Activated T-cell treated with anti-CD3 and anti-CD28 coated beads, Interleukin-2, amount 50 U/mL, for 4 hours (primary cell): ENCODE results near the gene KRT36. TPM values are rescaled to one million over a fixed set of nuclear protein-coding genes. Genes with fewer than 3 reads are reported as not detected.

ENCODE experiments used
- ATAC-seq, 2 donors: fragments of 200-7000 bp; cut with Tn5 transposase; one replicate each; pipeline ENCODE4 v1.10.0; 2021
- DNase-seq: peaks from one replicate; pipeline ENCODE4 v3.0.0-alpha.2; 2020
- H3K27me3 Mint-ChIP-seq: one replicate; pipeline ENCODE4 v1.8.0; 2021; ENCODE audit warnings: low read depth, mixed read lengths
- H3K36me3 Mint-ChIP-seq: one replicate; pipeline ENCODE4 v1.8.0; 2022; ENCODE audit warnings: mixed read lengths; ENCODE audit not compliant: insufficient read depth
- H3K4me1 Mint-ChIP-seq: one replicate; pipeline ENCODE4 v1.8.0; 2021; ENCODE audit warnings: low read depth, mixed read lengths
- H3K4me3 Mint-ChIP-seq: one replicate; pipeline ENCODE4 v1.8.0; 2021; ENCODE audit warnings: mild to moderate bottlenecking, moderate library complexity, mixed read lengths
- H3K9me3 Mint-ChIP-seq: one replicate; pipeline ENCODE4 v1.8.0; 2021; ENCODE audit warnings: mixed read lengths
- total RNA-seq, 3 donors: library from RNA; stranded (reverse); gene quantifications; one replicate each; pipeline ENCODE4 v1.2.1, GENCODE V29; 2021

Gene KRT36
- total RNA-seq, 3 donors from 2014 or later: not detected

- Mint-ChIP-seq H3K9me3 (no peaks in the 10 kb centered on the region), H3K4me1 (no peaks in the 10 kb centered on the region), H3K4me3 (no peak within 1 kb of the TSS), H3K27me3 (peaks cover 5% of the 10 kb centered on the region), H3K36me3 (no peaks in the 10 kb centered on the region)
- DNase-seq (no peak), ATAC-seq (no peak)
Measured at GRCh38 chr17:41481036-41481435, 8.7 kb downstream of the KRT36 start, which contains the start of gene KRT35. Gene KRT35, minus strand, starts transcription at chr17:41481151. Its CDS starts 54 bp downstream, at chr17:41481097.

- Mint-ChIP-seq H3K4me3 (no peak overlapping the region), H3K36me3 (no peaks in the 10 kb centered on the region), H3K4me1 (no peaks in the 10 kb centered on the region), H3K9me3 (no peaks in the 10 kb centered on the region), H3K27me3 (peaks cover 2% of the 10 kb centered on the region)
- ATAC-seq (no peak), DNase-seq (no peak)
Measured at GRCh38 chr17:41480581-41480980, 9.1 kb downstream of the KRT36 start.

- Mint-ChIP-seq H3K9me3 (no peaks in the 10 kb centered on the region), H3K4me1 (no peaks in the 10 kb centered on the region), H3K4me3 (no peak overlapping the region), H3K36me3 (no peaks in the 10 kb centered on the region), H3K27me3 (peaks cover 2% of the 10 kb centered on the region)
- DNase-seq (no peak), ATAC-seq (no peak)
Measured at GRCh38 chr17:41480136-41480535, 9.6 kb downstream of the KRT36 start.

GRCh38 chr17:41478237-41478636, 11.5 kb downstream of the KRT36 start:
- H3K36me3 Mint-ChIP-seq: no peaks in the 10 kb centered on the region
- H3K9me3 Mint-ChIP-seq: no peaks in the 10 kb centered on the region
- H3K4me3 Mint-ChIP-seq: no peak overlapping the region
- no peaks in the 10 kb centered on the region for H3K4me1 Mint-ChIP-seq
- H3K27me3 Mint-ChIP-seq: peaks cover under 1% of the 10 kb centered on the region
- no peak for DNase-seq
- ATAC-seq: no peak

GRCh38 chr17:41476866-41477815, 12.6 kb downstream of the KRT36 start:
- DNase-seq: no peak
- H3K4me1 Mint-ChIP-seq: no peaks in the 10 kb centered on the region

GRCh38 chr17:41475421-41475820, 14.3 kb downstream of the KRT36 start:
- Mint-ChIP-seq H3K9me3 (peaks cover 5% of the 10 kb centered on the region), H3K36me3 (no peaks in the 10 kb centered on the region), H3K27me3 (peaks cover 4% of the 10 kb centered on the region), H3K4me3 (no peak overlapping the region), H3K4me1 (no peaks in the 10 kb centered on the region)
- DNase-seq (no peak), ATAC-seq (no peak)

More at GRCh38 chr17:41476866-41477815, 12.6 kb downstream of the KRT36 start:
- Mint-ChIP-seq H3K27me3 (peaks cover 1% of the 10 kb centered on the region), H3K9me3 (no peaks in the 10 kb centered on the region), H3K36me3 (no peaks in the 10 kb centered on the region), H3K4me3 (no peak overlapping the region)
- no peak for ATAC-seq

- Mint-ChIP-seq H3K9me3 (peaks cover 5% of the 10 kb centered on the region), H3K27me3 (peaks cover 4% of the 10 kb centered on the region), H3K4me3 (no peak overlapping the region), H3K4me1 (no peaks in the 10 kb centered on the region), H3K36me3 (no peaks in the 10 kb centered on the region)
- DNase-seq (no peak), ATAC-seq (no peak)
Measured at GRCh38 chr17:41474863-41475262, 14.8 kb downstream of the KRT36 start.

GRCh38 chr17:41468346-41468745, 21.4 kb downstream of the KRT36 start:
- H3K4me1 Mint-ChIP-seq: no peaks in the 10 kb centered on the region
- peaks cover 6% of the 10 kb centered on the region for H3K27me3 Mint-ChIP-seq
- no peaks in the 10 kb centered on the region for H3K36me3 Mint-ChIP-seq
- peaks cover 13% of the 10 kb centered on the region for H3K9me3 Mint-ChIP-seq
- ATAC-seq (no peak), DNase-seq (no peak)
- no peak overlapping the region for H3K4me3 Mint-ChIP-seq

- no peaks in the 10 kb centered on the region for H3K4me1 Mint-ChIP-seq
- H3K36me3 Mint-ChIP-seq: no peaks in the 10 kb centered on the region
- H3K9me3 Mint-ChIP-seq: peaks cover 13% of the 10 kb centered on the region
Measured at GRCh38 chr17:41467561-41467960, 22.1 kb downstream of the KRT36 start.

GRCh38 chr17:41466988-41467387, 22.7 kb downstream of the KRT36 start, which contains the start of gene KRT32:
Gene KRT32, minus strand, starts transcription at chr17:41467386. Its CDS starts 61 bp downstream, at chr17:41467325.
- Mint-ChIP-seq H3K4me1 (no peaks in the 10 kb centered on the region), H3K9me3 (peaks cover 12% of the 10 kb centered on the region), H3K27me3 (peaks cover 3% of the 10 kb centered on the region), H3K36me3 (no peaks in the 10 kb centered on the region), H3K4me3 (no peak within 1 kb of the TSS)
- DNase-seq (no peak), ATAC-seq (no peak)

More at GRCh38 chr17:41467561-41467960, 22.1 kb downstream of the KRT36 start:
- DNase-seq: no peak
- Mint-ChIP-seq H3K4me3 (no peak overlapping the region), H3K27me3 (peaks cover 6% of the 10 kb centered on the region)
- no peak for ATAC-seq

GRCh38 chr17:41464682-41465081, 25.0 kb downstream of the KRT36 start:
- DNase-seq (no peak), ATAC-seq (no peak)
- H3K4me3 Mint-ChIP-seq: no peak overlapping the region
- no peaks in the 10 kb centered on the region for H3K36me3 Mint-ChIP-seq
- H3K9me3 Mint-ChIP-seq: peaks cover 8% of the 10 kb centered on the region
- H3K27me3 Mint-ChIP-seq: peaks cover 2% of the 10 kb centered on the region
- no peaks in the 10 kb centered on the region for H3K4me1 Mint-ChIP-seq

GRCh38 chr17:41464173-41464572, 25.5 kb downstream of the KRT36 start:
- Mint-ChIP-seq H3K4me3 (no peak overlapping the region), H3K36me3 (no peaks in the 10 kb centered on the region), H3K4me1 (no peaks in the 10 kb centered on the region), H3K9me3 (peaks cover 8% of the 10 kb centered on the region), H3K27me3 (peaks cover 2% of the 10 kb centered on the region)
- DNase-seq: no peak
- no peak for ATAC-seq

GRCh38 chr17:41463746-41464145, 26.0 kb downstream of the KRT36 start:
- ATAC-seq: no peak
- H3K9me3 Mint-ChIP-seq: peaks cover 8% of the 10 kb centered on the region
- no peaks in the 10 kb centered on the region for H3K4me1 Mint-ChIP-seq
- H3K4me3 Mint-ChIP-seq: no peak overlapping the region
- H3K27me3 Mint-ChIP-seq: peaks cover 2% of the 10 kb centered on the region
- no peaks in the 10 kb centered on the region for H3K36me3 Mint-ChIP-seq
- no peak for DNase-seq

- H3K27me3 Mint-ChIP-seq: no peaks in the 10 kb centered on the region
Measured at GRCh38 chr17:41462705-41463104, 27.0 kb downstream of the KRT36 start.

GRCh38 chr17:41457676-41458075, 32.0 kb downstream of the KRT36 start:
- no peak for ATAC-seq
- H3K4me1 Mint-ChIP-seq: no peaks in the 10 kb centered on the region
- H3K36me3 Mint-ChIP-seq: no peaks in the 10 kb centered on the region
- no peaks in the 10 kb centered on the region for H3K9me3 Mint-ChIP-seq
- DNase-seq: no peak
- no peak overlapping the region for H3K4me3 Mint-ChIP-seq
- no peaks in the 10 kb centered on the region for H3K27me3 Mint-ChIP-seq

More at GRCh38 chr17:41462705-41463104, 27.0 kb downstream of the KRT36 start:
- H3K36me3 Mint-ChIP-seq: no peaks in the 10 kb centered on the region
- peaks cover 1% of the 10 kb centered on the region for H3K9me3 Mint-ChIP-seq
- no peaks in the 10 kb centered on the region for H3K4me1 Mint-ChIP-seq
- ATAC-seq (no peak), DNase-seq (no peak)
- no peak overlapping the region for H3K4me3 Mint-ChIP-seq
